ENCODE data around the gene ISOC1.

ISOC1 gene

GRCh38 chr5:129065721-129066120 is 28.8 kb upstream of the ISOC1 start:
- 0 out of 2 replicates have a peak, but pooled peaks cover 5% of the 10 kb centered on the region for H3K27me3 ChIP-seq (ENCODE audit: control insufficient read depth, low read length)
- no peak overlapping the region for H3K4me3 ChIP-seq (ENCODE audit: low read length)
- no peaks in the 10 kb centered on the region for H3F3A ChIP-seq (ENCODE audit: control insufficient read depth, insufficient read depth)
- H3K9me3 ChIP-seq (ENCODE audit: control insufficient read depth, insufficient read depth, low read length): no peaks in the 10 kb centered on the region
- no peaks in the 10 kb centered on the region for H3K4me1 ChIP-seq (ENCODE audit: control insufficient read depth, low read length)
- no peak for TF ChIP-seq EZH2phosphoT487 (IDR thresholded peaks at IDR 0.05; ENCODE audit: borderline replicate concordance, low read length)
- no peak for TF ChIP-seq CTCF (IDR thresholded peaks at IDR 0.05; ENCODE audit: low read depth, low read length, poor library complexity, severe bottlenecking)
- H3K27ac ChIP-seq (ENCODE audit: low read depth, low read length): no peak overlapping the region
- H3K36me3 ChIP-seq (ENCODE audit: control insufficient read depth, low read length): no peaks in the 10 kb centered on the region
- no peak overlapping the region for H3K4me2 ChIP-seq (ENCODE audit: low read length)
- H3K9me2 ChIP-seq (replicated peaks; ENCODE audit: control insufficient read depth, low read length): no peaks in the 10 kb centered on the region
- H3K79me2 ChIP-seq (ENCODE audit: control insufficient read depth, low read length): no peaks in the 10 kb centered on the region
- no peaks in the 10 kb centered on the region for H4K20me1 ChIP-seq (ENCODE audit: control insufficient read depth, insufficient read depth, low read depth, low read length)

- Histone ChIP-seq H3K4me1 (ENCODE audit: control insufficient read depth, low read length) (no peaks in the 10 kb centered on the region), H3K4me2 (ENCODE audit: low read length) (no peak overlapping the region), H3K9me2 (replicated peaks; ENCODE audit: control insufficient read depth, low read length) (no peaks in the 10 kb centered on the region), H3K27ac (ENCODE audit: low read depth, low read length) (no peak overlapping the region), H4K20me1 (ENCODE audit: control insufficient read depth, insufficient read depth, low read depth, low read length) (no peaks in the 10 kb centered on the region), H3F3A (ENCODE audit: control insufficient read depth, insufficient read depth) (no peaks in the 10 kb centered on the region), H3K4me3 (ENCODE audit: low read length) (no peak overlapping the region), H3K79me2 (ENCODE audit: control insufficient read depth, low read length) (no peaks in the 10 kb centered on the region), H3K36me3 (ENCODE audit: control insufficient read depth, low read length) (no peaks in the 10 kb centered on the region), H3K27me3 (ENCODE audit: control insufficient read depth, low read length) (peaks cover 6% of the 10 kb centered on the region; the same call in 1 of the 2 replicates), H3K9me3 (ENCODE audit: control insufficient read depth, insufficient read depth, low read length) (no peaks in the 10 kb centered on the region)
- no peak for TF ChIP-seq EZH2phosphoT487 (IDR thresholded peaks at IDR 0.05; ENCODE audit: borderline replicate concordance, low read length)
- TF ChIP-seq CTCF (IDR thresholded peaks at IDR 0.05; ENCODE audit: low read depth, low read length, poor library complexity, severe bottlenecking): no peak
Observed at GRCh38 chr5:129067745-129068144, 26.8 kb upstream of the ISOC1 start.

GRCh38 chr5:129069292-129069691 is 25.3 kb upstream of the ISOC1 start:
- Histone ChIP-seq H4K20me1 (ENCODE audit: control insufficient read depth, insufficient read depth, low read depth, low read length) (no peaks in the 10 kb centered on the region), H3K9me2 (replicated peaks; ENCODE audit: control insufficient read depth, low read length) (no peaks in the 10 kb centered on the region), H3K79me2 (ENCODE audit: control insufficient read depth, low read length) (no peaks in the 10 kb centered on the region), H3F3A (ENCODE audit: control insufficient read depth, insufficient read depth) (no peaks in the 10 kb centered on the region), H3K9me3 (ENCODE audit: control insufficient read depth, insufficient read depth, low read length) (no peaks in the 10 kb centered on the region), H3K27me3 (ENCODE audit: control insufficient read depth, low read length) (peaks cover 2% of the 10 kb centered on the region; the same call in 1 of the 2 replicates), H3K36me3 (ENCODE audit: control insufficient read depth, low read length) (no peaks in the 10 kb centered on the region), H3K4me3 (ENCODE audit: low read length) (no peak overlapping the region), H3K4me2 (ENCODE audit: low read length) (no peak overlapping the region), H3K4me1 (ENCODE audit: control insufficient read depth, low read length) (no peaks in the 10 kb centered on the region), H3K27ac (ENCODE audit: low read depth, low read length) (no peak overlapping the region)
- TF ChIP-seq EZH2phosphoT487 (IDR thresholded peaks at IDR 0.05; ENCODE audit: borderline replicate concordance, low read length): no peak
- no peak for TF ChIP-seq CTCF (IDR thresholded peaks at IDR 0.05; ENCODE audit: low read depth, low read length, poor library complexity, severe bottlenecking)

Measured in DOHH2 (cell line).